K562 (cell line): ENCODE data around the gene TNKS2. TPM values are rescaled to one million over a fixed set of nuclear protein-coding genes. Genes with fewer than 3 reads are reported as not detected.

Source experiments
- CBX3 ChIP-seq, 2 experiments: IDR thresholded peaks; 1 replicate in 1 of 2; 2 replicates in 1 of 2; pipeline ENCODE4 v1.6.1; 2012; ENCODE audit warnings: inconsistent platforms in 2 of 2, low read length in 2 of 2, borderline replicate concordance in 1 of 2, control low read depth in 1 of 2
- CCAR2 ChIP-seq: fragments of 200-400 bp; formaldehyde crosslinking; IDR thresholded peaks from 2 replicates; pipeline ENCODE4 v1.6.1; 2017; ENCODE audit warnings: mild to moderate bottlenecking, low read depth, low read length
- EGR1 ChIP-seq: fragments of 450-650 bp; conservative IDR thresholded peaks from 2 replicates; pipeline ENCODE4 v1.6.1; 2017; ENCODE audit warnings: mild to moderate bottlenecking
- GTF2E2 ChIP-seq: fragments of 200-800 bp; sonication (Bioruptor generic); IDR thresholded peaks from 2 replicates; pipeline ENCODE4 v1.6.1; 2016; ENCODE audit warnings: missing genetic modification characterization, missing compliant biosample characterization
- KDM5B ChIP-seq: fragments of 200-600 bp; sonication (generic); IDR thresholded peaks from 2 replicates; pipeline ENCODE4 v1.6.1; 2012; ENCODE audit warnings: low read depth, mild to moderate bottlenecking, moderate library complexity, low read length, control low read depth, inconsistent platforms; ENCODE audit not compliant: insufficient replicate concordance
- L3MBTL2 ChIP-seq: fragments of 450-650 bp; IDR thresholded peaks from 2 replicates; pipeline ENCODE4 v1.6.1; 2016; ENCODE audit warnings: mild to moderate bottlenecking, moderate library complexity
- LCOR ChIP-seq: sonication (generic); formaldehyde crosslinking; IDR thresholded peaks from 2 replicates; pipeline ENCODE4 v1.8.0; 2022; ENCODE audit warnings: mild to moderate bottlenecking, missing genetic modification reagents
- SREBF1 ChIP-seq: fragments of 150-350 bp; IDR thresholded peaks from 2 replicates; pipeline ENCODE4 v1.6.1; 2014; ENCODE audit warnings: antibody characterized with exemption, low read depth, low read length, borderline replicate concordance
- TCF3 ChIP-seq: sonication (generic); formaldehyde crosslinking; IDR thresholded peaks from 2 replicates; pipeline ENCODE4 v1.4.0; 2020; ENCODE audit warnings: mild to moderate bottlenecking, missing genetic modification reagents
- ZKSCAN3 ChIP-seq: fragments of 250-450 bp; sonication (Bioruptor Pico); IDR thresholded peaks from 2 replicates; pipeline ENCODE4 v1.4.0; 2020
- ZNF143 ChIP-seq: sonication (generic); formaldehyde crosslinking; IDR thresholded peaks from 2 replicates; pipeline ENCODE4 v1.9.0; 2022; ENCODE audit warnings: mild to moderate bottlenecking, missing genetic modification reagents
- ZNF324 ChIP-seq: fragments of 250-450 bp; sonication (Bioruptor Pico); IDR thresholded peaks from 2 replicates; pipeline ENCODE4 v1.4.0; 2020; ENCODE audit warnings: mild to moderate bottlenecking
- ZNF699 ChIP-seq: fragments of 250-450 bp; sonication (Bioruptor Pico); IDR thresholded peaks from 2 replicates; pipeline ENCODE4 v1.8.0; 2021; ENCODE audit warnings: mild to moderate bottlenecking, moderate library complexity; ENCODE audit not compliant: insufficient replicate concordance
- ZNF76 ChIP-seq: fragments of 250-450 bp; sonication (Bioruptor Pico); IDR thresholded peaks from 2 replicates; pipeline ENCODE4 v1.4.0; 2020; ENCODE audit warnings: mild to moderate bottlenecking, moderate library complexity, borderline replicate concordance
- ZNF778 ChIP-seq: fragments of 450-650 bp; formaldehyde crosslinking; IDR thresholded peaks from 2 replicates; pipeline ENCODE4 v1.4.0; 2020; ENCODE audit warnings: mild to moderate bottlenecking, moderate library complexity
- polyA plus RNA-seq, 8 experiments: library from polyadenylated mRNA; depleted of rRNA in 4 of 8; stranded (reverse) in 5 of 8; unstranded in 3 of 8; fragments of >200 nt; fragmentation: Nextera tagmentation in 2 of 8; fragmentation: Illumina TruSeq in 1 of 8; extraction: Ambion mirVana in 2 of 8; extraction: Trizol in 1 of 8; gene quantifications; 2 replicates each; pipeline versions ENCODE4 v1.2.1 to v1.2.3, GENCODE V29; 2011 to 2014; ENCODE audit warnings: inconsistent platforms in 1 of 8, missing spikeins in 1 of 8
- total RNA-seq, 7 experiments: library from RNA; depleted of rRNA in 6 of 7; stranded (reverse); fragments of >200 nt in 6 of 7; fragmentation: Illumina TruSeq in 2 of 7; extraction: Trizol in 2 of 7; gene quantifications; 2 replicates each; pipeline versions ENCODE4 v1.2.1 to v1.2.3, GENCODE V29; 2011 to 2021; ENCODE audit warnings: low replicate concordance in 1 of 7
- TF ChIP-seq, protein P1 (sequence below): fragments of 250-450 bp; sonication (Bioruptor Pico); IDR thresholded peaks from 2 replicates; pipeline ENCODE4 v1.4.0; 2020; ENCODE audit warnings: mild to moderate bottlenecking
- TF ChIP-seq, protein P2 (sequence below): fragments of 250-450 bp; sonication (Bioruptor Pico); IDR thresholded peaks from 2 replicates; pipeline ENCODE4 v1.5.0; 2021
- TF ChIP-seq, protein P3 (sequence below): fragments of 250-450 bp; sonication (Bioruptor Pico); IDR thresholded peaks from 2 replicates; pipeline ENCODE4 v1.8.0; 2022; ENCODE audit warnings: inconsistent platforms, mild to moderate bottlenecking, moderate library complexity, borderline replicate concordance
- TF ChIP-seq, protein P4 (sequence below): sonication (generic); formaldehyde crosslinking; IDR thresholded peaks from 2 replicates; pipeline ENCODE4 v1.9.0; 2022; ENCODE audit warnings: mild to moderate bottlenecking, missing genetic modification reagents
- TF ChIP-seq, protein P5 (sequence below): sonication (generic); formaldehyde crosslinking; IDR thresholded peaks from 2 replicates; pipeline ENCODE4 v1.8.0; 2022; ENCODE audit warnings: mild to moderate bottlenecking, missing genetic modification reagents
- TF ChIP-seq, protein P6 (sequence below): fragments of 200-800 bp; sonication (Bioruptor generic); IDR thresholded peaks from 2 replicates; pipeline ENCODE4 v1.6.1; 2017; ENCODE audit warnings: missing genetic modification characterization, missing compliant biosample characterization

Gene TNKS2
- total and polyA plus RNA-seq, 9 of the 15 experiments (the other 6 are each of a cell fraction or from before 2014, with no cell fraction given) = 3.5 to 19.8 (median 8.6) TPM

DNA sequence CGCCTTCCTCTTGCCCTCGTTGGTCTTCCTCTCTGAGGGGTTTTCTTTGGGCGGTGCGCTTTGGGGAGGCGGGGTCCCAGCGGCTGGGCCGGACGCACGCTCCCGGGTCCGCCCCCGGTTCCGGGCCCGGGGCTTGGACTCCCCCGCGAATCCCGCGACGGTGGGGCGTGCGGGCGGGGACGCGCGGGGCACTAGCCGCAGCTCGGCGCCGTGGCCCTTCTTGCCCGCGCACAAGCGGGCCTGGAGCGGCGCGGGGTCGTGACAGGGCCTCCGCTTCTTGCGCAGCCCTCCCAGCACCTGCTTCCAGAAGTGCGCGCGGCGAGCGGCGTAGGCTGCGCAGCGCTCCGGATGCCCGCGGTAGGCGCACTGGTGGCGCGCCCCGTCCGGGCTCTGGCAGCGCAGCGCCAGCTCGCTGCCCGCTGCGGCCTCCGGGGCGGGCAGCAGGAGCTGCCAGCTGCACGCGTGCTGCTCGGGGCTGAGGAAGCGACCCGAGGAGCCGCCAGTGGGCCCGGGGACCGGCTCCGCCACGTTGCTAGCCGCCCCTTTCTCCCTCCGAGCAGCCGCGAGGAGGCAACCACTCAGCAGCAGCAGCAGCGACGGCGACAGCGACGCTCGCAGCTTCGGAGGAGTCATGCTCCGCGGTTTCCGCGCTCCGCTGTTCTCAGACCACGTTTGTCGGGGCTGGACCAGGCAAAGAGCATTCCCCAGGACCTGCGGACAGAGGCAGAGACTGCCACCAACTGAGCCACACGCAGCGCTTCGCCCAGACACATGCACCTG, 110.3 kb downstream of the TNKS2 start (continued):
- TF ChIP-seq, protein P1, sequence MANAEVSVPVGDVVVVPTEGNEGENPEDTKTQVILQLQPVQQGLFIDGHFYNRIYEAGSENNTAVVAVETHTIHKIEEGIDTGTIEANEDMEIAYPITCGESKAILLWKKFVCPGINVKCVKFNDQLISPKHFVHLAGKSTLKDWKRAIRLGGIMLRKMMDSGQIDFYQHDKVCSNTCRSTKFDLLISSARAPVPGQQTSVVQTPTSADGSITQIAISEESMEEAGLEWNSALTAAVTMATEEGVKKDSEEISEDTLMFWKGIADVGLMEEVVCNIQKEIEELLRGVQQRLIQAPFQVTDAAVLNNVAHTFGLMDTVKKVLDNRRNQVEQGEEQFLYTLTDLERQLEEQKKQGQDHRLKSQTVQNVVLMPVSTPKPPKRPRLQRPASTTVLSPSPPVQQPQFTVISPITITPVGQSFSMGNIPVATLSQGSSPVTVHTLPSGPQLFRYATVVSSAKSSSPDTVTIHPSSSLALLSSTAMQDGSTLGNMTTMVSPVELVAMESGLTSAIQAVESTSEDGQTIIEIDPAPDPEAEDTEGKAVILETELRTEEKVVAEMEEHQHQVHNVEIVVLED (CRISPR knock-in tag) = 0 out of 2 replicates have a peak, but pooled peaks have one; percentile 10
- TF ChIP-seq ZNF699 (CRISPR knock-in tag) (no peak), ZNF778 (no peak), ZKSCAN3 (CRISPR knock-in tag) (peak; percentile 80; the same call in 1 of the 2 replicates), TCF3 (CRISPR knock-in tag) (peak; percentile 24; the same call in 1 of the 2 replicates), GTF2E2 (tag) (peak; percentile 63; the same call in 1 of the 2 replicates), ZNF324 (CRISPR knock-in tag) (no peak), ZNF143 (CRISPR knock-in tag) (no peak), ZNF76 (CRISPR knock-in tag) (no peak), CCAR2 (no peak), CBX3 (IDR thresholded peaks at IDR 0.05; ENCODE audit: borderline replicate concordance in 1 of 2, low read length in 2 of 2) (peak in 1 of 2 experiments; percentile 74; a peak in 1 of 3 replicates), SREBF1 (no peak), LCOR (peak; percentile 45; the same call in 1 of the 2 replicates), KDM5B (peak; percentile 22), L3MBTL2 (peak; percentile 89; the same call in 1 of the 2 replicates), EGR1 (peak; percentile 46)
- TF ChIP-seq, protein P2, sequence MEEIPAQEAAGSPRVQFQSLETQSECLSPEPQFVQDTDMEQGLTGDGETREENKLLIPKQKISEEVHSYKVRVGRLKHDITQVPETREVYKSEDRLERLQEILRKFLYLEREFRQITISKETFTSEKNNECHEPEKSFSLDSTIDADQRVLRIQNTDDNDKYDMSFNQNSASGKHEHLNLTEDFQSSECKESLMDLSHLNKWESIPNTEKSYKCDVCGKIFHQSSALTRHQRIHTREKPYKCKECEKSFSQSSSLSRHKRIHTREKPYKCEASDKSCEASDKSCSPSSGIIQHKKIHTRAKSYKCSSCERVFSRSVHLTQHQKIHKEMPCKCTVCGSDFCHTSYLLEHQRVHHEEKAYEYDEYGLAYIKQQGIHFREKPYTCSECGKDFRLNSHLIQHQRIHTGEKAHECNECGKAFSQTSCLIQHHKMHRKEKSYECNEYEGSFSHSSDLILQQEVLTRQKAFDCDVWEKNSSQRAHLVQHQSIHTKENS = no peak
- TF ChIP-seq, protein P3, sequence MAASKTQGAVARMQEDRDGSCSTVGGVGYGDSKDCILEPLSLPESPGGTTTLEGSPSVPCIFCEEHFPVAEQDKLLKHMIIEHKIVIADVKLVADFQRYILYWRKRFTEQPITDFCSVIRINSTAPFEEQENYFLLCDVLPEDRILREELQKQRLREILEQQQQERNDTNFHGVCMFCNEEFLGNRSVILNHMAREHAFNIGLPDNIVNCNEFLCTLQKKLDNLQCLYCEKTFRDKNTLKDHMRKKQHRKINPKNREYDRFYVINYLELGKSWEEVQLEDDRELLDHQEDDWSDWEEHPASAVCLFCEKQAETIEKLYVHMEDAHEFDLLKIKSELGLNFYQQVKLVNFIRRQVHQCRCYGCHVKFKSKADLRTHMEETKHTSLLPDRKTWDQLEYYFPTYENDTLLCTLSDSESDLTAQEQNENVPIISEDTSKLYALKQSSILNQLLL (CRISPR knock-in tag) = no peak
- TF ChIP-seq, protein P4, sequence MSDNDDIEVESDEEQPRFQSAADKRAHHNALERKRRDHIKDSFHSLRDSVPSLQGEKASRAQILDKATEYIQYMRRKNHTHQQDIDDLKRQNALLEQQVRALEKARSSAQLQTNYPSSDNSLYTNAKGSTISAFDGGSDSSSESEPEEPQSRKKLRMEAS = peak; percentile 81; the same call in 1 of the 2 replicates
- TF ChIP-seq, protein P5, sequence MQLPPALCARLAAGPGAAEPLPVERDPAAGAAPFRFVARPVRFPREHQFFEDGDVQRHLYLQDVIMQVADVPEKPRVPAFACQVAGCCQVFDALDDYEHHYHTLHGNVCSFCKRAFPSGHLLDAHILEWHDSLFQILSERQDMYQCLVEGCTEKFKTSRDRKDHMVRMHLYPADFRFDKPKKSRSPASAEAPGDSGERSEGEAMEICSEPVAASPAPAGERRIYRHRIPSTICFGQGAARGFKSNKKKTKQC (CRISPR knock-in tag) = 0 out of 2 replicates have a peak, but pooled peaks have one; percentile 71
- TF ChIP-seq, protein P6, sequence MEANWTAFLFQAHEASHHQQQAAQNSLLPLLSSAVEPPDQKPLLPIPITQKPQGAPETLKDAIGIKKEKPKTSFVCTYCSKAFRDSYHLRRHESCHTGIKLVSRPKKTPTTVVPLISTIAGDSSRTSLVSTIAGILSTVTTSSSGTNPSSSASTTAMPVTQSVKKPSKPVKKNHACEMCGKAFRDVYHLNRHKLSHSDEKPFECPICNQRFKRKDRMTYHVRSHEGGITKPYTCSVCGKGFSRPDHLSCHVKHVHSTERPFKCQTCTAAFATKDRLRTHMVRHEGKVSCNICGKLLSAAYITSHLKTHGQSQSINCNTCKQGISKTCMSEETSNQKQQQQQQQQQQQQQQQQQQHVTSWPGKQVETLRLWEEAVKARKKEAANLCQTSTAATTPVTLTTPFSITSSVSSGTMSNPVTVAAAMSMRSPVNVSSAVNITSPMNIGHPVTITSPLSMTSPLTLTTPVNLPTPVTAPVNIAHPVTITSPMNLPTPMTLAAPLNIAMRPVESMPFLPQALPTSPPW (CRISPR knock-in tag) = peak; percentile 32; the same call in 1 of the 2 replicates
